GM04504 (cell line): ENCODE measurements around the gene SORD.
"Not testable (repeated sequence)": the region's sequence is repeated elsewhere in the genome, so short reads cannot be mapped to it uniquely, and the experiment has no call there.

Experiments used
- DNase-seq: peaks from one replicate; pipeline ENCODE4 v3.0.0-alpha.2; 2012; ENCODE audit warnings: low read depth

SORD gene

GRCh38 chr15:45024649-45025048 lies 1.7 kb downstream of the SORD start:
- not testable (repeated sequence) for DNase-seq

DNA sequence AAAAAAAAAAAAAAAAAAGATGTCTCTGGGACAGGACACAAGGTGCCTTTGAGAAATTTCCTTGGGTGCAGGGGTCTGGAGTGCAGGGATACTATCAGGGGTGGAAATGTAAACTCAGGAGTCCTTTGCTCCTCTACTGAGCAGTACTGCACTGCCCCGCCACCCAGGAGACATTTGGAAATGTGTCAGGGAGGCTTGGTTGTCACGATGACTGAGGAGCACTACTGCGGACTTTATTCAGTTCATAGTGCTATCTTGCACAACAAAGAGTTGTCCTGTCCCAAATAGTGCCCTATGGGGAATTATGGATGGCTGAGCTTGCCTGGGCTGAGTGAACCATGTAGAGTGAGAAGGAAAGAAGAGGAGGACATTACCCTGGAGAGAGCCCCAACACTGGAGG lies 2.6 kb downstream of the SORD start:
- not testable (repeated sequence) for DNase-seq

DNA sequence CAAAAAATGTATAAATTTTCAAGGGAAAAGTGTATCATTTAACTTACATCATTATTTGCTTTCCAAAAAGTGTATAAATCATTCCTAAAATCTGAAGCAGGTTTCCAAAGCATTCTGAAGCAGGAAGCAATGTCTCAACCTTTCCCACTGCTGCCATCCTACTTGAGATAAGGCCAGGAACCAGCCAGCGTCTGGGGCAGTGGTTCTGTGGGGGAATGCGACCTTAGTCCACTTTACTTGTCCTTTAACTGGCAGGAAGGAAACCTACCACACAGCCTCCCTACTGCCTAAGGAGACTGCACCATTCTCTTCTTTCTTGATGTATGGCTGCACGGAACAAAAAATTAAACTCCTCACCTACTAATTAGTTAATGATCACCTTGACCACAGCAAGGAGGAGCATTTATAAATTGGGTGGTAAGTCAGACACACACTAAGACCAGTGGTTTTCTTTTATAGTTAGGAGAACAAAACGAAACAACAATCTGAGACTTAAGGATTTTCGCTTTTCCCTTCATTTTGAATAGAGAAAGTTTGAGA lies 3.7 kb downstream of the SORD start:
- no peak for DNase-seq

- DNase-seq = no peak
Observed at GRCh38 chr15:45027220-45027619, 4.2 kb downstream of the SORD start.

GRCh38 chr15:45030743-45031142 lies 7.7 kb downstream of the SORD start:
- DNase-seq = no peak

DNA sequence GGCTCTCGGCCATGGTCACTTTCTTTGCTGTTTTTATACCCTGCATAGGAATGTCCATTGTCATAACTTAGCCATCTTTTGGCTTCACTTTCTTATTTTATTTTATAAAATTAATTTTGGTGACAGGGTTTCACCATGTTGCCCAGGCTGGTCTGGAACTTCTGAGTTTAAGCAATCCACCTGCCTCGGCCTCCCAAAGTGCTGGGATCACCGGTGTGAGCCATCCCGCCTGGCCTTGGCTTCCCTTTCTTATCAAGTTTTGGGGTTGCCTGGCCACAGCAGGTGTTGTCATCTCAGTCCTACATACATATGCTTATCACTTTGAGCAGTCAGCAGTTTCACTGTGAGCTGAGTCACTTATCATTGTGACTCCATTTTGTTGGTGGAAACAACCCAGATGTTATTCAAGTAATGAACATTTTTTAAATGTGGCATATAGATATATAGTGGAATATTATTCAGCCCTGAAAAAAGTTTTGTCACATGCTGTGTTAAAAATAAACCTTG lies 8.6 kb downstream of the SORD start:
- DNase-seq = not testable (repeated sequence)

DNA sequence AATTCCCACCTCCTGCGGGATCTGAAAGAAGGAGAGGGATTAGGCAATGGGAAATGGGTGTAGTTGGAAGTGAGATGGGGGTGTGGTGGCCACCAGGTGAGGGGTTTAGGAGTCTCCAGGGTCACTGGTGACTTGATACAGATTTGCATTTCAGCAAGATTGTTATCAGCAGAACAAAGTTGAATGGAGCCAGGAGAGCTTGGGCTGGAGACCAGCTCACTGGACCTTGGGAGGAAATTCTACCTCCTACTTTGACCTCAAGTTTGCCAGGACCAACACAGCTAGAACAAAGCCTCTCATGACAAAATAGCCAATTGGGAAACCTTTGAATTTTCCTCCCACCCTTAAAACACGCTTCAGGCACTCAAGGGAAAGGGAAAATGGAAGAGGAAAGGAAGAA lies 9.5 kb downstream of the SORD start:
- not testable (repeated sequence) for DNase-seq

DNA sequence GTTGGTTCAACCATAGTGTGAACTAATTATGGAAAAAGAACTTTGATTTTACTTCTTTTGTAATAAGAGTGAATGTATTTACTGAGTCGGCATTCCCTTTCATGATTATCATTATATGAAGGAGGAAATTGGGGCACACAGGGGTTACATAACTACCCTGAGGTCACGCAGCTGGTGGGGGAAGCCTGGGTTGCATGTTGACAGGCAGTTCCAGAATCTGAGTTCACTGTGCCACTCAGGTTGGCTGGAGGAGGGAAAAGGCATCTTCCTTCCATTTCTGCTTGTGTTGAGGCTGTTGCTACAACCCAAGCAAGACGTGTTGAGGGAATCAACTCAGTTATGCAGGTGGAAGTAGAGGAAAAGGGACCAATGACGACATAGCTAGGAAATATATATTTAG lies 11.1 kb downstream of the SORD start:
- DNase-seq = not testable (repeated sequence)

DNA sequence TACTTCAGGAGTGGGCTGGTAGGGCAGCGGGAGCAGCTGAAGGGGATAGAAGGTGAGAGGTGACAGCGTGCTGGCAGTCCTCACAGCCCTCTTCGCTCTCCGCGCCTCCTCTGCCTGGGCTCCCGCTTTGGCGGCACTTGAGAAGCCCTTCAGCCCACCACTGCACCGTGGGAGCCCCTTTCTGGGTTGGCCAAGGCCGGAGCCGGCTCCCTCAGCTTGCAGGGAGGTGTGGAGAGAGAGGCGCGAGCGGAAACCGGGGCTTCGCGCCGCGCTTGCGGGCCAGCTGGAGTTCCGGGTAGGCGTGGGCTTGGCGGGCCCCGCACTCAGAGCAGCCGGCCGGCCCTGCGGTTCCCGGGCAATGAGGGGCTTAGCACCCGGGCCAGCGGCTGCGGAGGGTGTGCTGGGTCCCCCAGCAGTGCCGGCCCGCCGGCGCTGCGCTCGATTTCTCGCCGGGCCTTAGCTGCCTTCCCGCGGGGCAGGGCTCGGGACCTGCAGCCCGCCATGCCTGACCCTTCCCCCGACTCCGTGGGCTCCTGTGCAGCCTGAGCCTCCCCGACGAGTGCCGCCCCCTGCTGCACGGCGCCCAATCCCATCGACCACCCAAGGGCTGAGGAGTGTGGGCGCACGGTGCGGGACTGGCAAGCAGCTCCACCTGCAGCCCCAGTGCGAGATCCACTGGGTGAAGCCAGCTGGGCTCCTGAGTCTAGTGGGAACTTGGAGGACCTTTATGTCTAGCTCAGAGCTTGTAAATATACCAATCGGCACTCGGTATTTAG lies 11.8 kb downstream of the SORD start:
- not testable (repeated sequence) for DNase-seq

- not testable (repeated sequence) for DNase-seq
Observed at GRCh38 chr15:45036812-45037781, 14.1 kb downstream of the SORD start.

GRCh38 chr15:45037936-45038335 lies 14.9 kb downstream of the SORD start:
- DNase-seq = no peak

DNA sequence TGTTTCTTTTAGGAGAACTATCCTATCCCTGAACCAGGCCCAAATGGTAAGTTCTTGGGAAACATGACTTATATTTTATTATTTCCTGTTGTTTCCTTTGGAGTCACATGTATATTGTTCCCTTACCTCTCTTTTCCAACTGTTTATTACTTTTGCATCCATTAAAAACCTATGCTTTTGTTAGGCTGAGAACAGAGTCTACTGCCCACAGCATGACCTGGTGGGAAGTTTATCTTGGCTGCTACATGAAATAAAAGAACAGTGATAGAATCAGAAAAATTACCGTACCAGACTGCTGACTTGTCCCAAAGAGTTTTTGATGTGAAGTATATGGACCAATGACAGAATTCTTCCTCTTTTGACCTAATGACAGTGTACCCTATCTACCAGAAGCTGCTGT lies 17.4 kb downstream of the SORD start:
- DNase-seq = not testable (repeated sequence)

- not testable (repeated sequence) for DNase-seq
Observed at GRCh38 chr15:45041538-45041937, 18.5 kb downstream of the SORD start.

DNA sequence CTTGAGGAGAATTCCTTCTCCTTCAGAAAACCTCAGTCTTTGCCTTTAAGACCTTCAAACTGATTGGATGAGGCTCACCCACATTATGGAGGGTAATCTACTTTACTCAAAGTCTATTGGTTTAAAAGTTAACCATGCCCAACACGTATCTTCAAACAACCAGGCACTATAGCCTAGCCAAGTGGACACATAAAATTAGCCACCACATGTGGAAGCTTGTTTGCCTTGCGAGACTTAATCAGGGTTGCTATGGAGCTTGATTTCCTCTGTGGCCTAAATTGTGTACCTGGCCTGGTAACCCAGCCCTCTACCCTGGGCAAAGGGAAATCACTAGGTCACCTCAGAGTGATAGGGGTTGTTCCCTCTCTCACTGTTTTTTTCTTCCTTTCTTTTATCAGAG lies 19.9 kb downstream of the SORD start:
- not testable (repeated sequence) for DNase-seq

GRCh38 chr15:45044270-45044669 lies 21.3 kb downstream of the SORD start:
- not testable (repeated sequence) for DNase-seq

GRCh38 chr15:45048449-45048793 lies 25.4 kb downstream of the SORD start:
- not testable (repeated sequence) for DNase-seq

- no peak for DNase-seq
Observed at GRCh38 chr15:45048794-45049631, 26.0 kb downstream of the SORD start.

DNA sequence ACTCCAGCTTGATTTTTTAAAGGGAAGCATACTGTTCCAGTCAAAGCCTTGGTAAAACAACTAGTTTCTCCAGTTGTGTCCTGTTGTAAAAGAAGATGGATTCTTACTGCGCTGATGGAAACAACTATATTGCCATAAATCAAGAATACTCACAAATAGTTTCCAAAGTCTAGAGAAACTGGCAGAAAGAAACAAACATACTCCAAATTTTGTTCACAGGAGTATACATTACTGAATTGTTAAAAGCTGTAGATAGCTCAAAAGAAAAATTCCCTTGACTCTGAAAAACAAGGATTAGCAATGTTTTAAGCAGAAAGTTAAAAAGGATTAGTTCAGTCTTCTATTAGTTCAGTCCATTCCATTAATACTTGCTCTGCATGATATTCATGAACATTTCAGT lies 27.6 kb downstream of the SORD start:
- DNase-seq = no peak

GRCh38 chr15:45052676-45053075 lies 29.7 kb downstream of the SORD start:
- DNase-seq = not testable (repeated sequence)

DNA sequence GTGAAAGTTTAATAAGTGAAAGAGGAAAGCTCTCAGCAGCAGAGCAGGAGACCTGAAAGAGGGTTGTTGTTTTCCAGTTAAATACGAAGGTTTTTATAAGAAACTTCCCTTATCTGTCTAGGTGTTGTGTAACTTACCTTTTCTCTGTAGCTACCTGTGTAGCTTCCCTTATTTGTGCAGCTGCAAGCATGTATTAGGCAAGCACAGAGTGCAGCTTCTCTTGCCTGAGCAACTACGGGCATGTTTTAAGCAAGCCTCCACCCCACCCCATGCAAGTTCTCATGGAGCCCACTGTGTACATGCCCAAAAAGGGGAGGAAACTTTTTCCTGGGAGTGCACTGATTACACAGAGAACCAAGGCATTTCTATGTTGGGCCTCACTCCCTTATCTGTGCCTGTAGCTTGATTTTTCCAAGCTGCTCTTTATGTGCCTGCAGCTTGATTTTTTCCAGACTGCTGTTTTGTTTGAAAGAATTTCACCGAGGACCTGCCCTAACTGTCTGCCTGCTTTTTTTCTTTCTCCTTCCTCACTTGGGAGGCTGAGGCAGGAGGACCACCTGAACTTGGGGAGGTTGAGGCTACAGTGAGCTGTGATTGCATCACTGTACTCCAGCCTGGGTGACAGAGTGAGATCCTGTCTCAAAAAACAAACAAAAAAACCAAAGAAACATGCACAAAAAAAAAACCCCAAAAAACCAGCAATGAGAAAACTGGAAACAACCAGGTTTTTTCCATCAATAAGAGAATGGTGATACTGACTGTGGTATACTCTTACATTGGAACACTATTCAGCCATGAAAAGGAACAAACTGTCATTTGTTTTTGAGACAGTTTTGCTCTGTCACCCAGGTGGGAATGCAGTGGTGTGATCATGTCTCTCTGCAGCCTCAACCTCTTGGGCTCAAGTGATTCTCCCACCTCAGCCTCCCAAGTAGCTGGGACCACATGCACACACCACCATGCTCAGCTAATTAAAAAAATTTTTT lies 36.0 kb downstream of the SORD start:
- not testable (repeated sequence) for DNase-seq
